SK-MEL-5 (cell line): ENCODE measurements around the gene GRP. TPM values are rescaled to one million over a fixed set of nuclear protein-coding genes. Genes with fewer than 3 reads are reported as not detected.

Source experiments
- DNase-seq: peaks from one replicate; pipeline ENCODE4 v3.0.0-alpha.2; 2016; ENCODE audit warnings: low read depth, low spot score
- in situ Hi-C: cut with HindIII; loops from 2 replicates; pipeline ENCODE4 v1.10.0; 2016; ENCODE audit warnings: low sequenced_read_pairs, high pct_unique_total_duplicates, low pct_unique_long_range_greater_than_20kb
- total RNA-seq: library from RNA; depleted of rRNA; stranded (reverse); fragments of >200 nt; shearing (Covaris generic); gene quantifications from 2 replicates; pipeline ENCODE4 v1.2.3, GENCODE V29; 2014; rRNA removed

Gene GRP
- total RNA-seq, 1 experiment from 2014 or later, result not detected

DNA sequence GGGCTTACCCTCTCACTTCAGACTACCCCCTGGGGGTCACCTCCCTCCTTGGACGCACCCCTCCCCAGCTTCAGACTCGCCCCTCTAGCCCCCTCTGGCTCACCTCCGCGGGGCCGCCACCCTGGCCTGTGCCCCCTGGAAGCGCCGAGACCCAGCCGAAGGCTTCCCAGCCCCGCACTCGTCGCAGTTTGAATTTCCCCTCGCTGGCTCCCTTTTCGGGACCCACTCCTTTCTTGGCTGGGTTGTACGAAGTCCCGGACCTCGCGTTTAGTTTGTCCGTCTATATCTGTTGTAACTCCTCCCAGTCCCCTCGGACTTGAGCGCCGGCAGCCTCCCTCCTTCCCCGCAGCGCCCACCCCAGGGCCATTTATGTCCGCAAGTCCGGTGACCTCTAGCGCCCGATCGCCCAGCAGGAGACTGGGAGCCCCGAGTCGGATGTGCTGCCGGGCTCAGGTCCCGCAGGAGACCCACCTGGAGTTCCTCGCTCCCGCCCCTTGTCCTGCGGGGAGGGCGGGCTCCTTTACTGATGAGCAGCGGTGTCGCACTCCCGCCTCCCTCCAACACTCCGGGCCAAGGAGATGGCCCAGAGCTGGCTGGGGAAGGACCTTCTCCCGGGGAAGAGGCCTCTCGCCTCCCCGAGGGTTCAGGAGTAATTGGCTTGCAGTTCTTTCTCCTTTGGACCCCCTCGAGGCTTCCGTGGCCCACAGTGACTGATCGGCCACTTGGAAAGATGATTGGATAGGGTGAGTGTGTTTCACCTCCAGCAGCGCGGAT is 54.0 kb downstream of the GRP start:
- no peak for DNase-seq
- in situ Hi-C loops, result no loop called here

DNA sequence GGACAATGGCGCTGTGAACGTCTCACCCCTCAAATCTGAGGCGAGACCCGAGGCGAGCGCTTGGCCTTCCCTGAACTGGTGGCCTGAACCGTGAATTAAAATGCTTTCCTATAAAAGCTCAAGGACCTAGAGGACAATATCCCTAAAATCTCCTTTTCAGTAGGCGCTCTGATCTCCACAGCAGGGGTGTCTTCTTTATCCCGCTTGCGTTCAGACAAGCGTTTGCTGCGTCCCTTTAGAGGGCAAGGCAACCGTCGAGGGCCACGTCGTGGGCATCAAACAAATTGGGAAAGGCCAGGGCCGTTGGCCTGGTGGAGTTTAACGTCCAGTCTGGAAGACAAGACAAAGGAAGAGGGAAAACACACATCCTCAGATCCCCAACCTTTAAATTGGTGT is 54.6 kb downstream of the GRP start:
- no peak for DNase-seq
- in situ Hi-C loops, result no loop called here

DNA sequence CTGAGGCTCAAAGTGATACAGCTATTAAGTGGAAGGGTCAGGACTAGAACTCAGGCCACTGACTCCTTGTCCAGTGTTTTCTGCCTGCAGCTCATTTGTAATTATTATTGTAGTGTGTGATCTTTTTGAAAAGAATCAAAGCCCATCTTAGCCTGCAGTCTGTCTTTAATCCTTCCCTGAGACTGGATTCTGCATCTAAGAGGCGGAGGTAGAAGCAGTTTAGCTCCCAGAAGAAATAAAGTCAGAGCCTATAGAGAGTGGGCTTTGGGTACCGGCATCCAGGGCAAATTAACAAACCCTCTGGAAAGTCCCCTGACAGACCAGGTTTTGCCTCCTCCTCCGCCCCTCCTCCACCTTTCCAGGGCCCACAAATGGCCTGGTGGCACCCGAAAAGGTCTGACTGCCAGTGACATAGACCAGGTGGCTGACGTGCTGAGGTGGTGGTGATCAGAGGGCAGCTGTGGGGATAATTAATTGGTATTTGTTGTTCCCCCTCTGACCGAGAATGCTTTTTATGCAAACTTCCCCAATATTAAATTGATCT is 55.5 kb downstream of the GRP start:
- DNase-seq, result no peak
- in situ Hi-C loops, result no loop called here

DNA sequence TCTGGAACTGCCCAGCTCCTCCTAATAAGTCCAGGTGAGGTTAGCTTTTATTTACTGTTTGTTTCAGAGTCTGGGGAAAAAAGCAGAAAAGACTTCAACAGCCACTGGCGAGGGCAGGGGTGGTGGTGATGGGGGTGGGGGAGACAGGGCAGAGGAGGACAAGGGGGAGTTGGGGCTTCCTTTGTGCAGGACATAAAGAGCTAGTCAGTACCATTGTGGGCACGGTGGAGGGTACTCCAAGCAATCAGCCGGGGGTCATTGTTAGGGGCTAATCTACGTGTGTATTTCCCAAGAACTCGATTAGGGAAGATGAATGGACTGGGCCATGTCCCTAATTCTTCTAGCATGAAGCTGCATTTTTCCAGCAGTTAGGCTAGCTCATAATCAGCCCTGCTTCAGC is 56.1 kb downstream of the GRP start:
- in situ Hi-C loops, result no loop called here
- no peak for DNase-seq

DNA sequence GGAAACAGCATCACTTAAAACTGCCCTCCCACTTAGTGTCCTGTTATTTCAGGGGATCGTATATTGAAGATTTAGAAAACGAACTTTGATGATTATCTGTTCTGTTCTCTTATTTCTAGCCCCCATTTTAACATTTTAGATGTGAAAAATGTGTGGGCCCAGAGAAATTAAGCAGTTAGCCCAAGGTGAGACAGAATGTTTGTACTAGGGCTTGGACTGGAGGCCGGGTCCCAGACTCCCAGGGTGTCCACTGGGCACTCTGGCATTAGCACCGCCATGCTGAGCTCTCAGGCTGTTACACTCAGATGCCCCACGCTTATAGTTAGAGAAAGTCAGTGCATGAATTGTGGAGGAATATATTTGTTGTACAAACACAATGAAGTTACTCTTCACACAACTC is 58.8 kb downstream of the GRP start:
- in situ Hi-C loops, result no loop called here
- DNase-seq, result no peak

DNA sequence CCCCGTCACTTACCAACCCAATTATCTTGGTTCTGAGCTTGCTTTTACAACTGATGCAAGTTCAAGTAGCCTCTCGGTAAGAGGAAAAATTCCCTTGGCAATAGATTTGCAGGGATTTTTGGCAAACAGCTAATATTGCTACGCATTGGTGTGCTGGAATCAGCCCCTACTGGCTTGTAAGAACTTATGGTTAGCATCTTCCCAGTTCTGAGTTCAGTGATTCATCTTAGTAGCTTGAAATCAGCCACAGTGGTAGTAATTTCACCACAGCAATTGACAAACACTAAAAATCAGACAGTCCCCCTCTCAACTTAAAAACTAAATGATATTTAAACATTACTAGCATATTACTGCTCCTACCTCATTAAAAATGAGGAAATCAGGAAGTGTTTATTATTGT is 59.2 kb downstream of the GRP start:
- no peak for DNase-seq
- in situ Hi-C loops, result no loop called here

DNA sequence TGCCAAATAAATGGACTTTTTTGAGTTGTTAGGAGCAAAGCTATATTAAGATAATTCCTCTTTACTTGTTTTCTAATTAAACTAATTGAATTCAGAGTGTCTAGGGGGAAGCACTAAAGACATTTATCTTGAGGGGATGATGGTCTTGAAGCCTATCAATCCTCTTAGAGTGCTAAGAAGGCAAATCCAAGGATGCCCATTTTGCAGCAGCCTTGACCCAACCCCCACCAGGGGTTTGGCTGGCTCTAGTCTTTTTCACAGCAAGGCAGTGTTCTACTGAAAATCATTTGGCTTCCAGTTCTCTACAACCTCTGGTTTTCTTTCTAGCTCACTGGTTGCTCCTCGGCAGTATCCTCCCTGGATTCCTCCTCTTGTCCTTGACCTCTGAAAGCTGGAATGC is 59.8 kb downstream of the GRP start:
- in situ Hi-C loops, result no loop called here
- DNase-seq, result no peak

Other genes with a start within 250 kb of the GRP start
- gene SEC11C, start 80.3 kb upstream of the GRP start, total RNA-seq, result 163 and 167 TPM in 2 replicates
- gene RAX, start 53.3 kb downstream of the GRP start, total RNA-seq, result not detected in 2 replicates
- not detected in 2 replicates for gene CPLX4, start 98.5 kb downstream of the GRP start, total RNA-seq
- 117 and 125 TPM in 2 replicates for gene LMAN1, start 139.1 kb downstream of the GRP start, total RNA-seq